Loucy (cell line): Measurements from ENCODE around the gene TLE5.

ENCODE experiments used
- H2AFZ ChIP-seq: fragments of 200-600 bp; sonication (generic); 2 replicates; pipeline ENCODE4 v1.6.0; 2016; ENCODE audit warnings: antibody characterized with exemption, mild to moderate bottlenecking, low read length, moderate library complexity
- H3F3A ChIP-seq: fragments of 200-600 bp; 2 replicates; pipeline ENCODE4 v1.6.0; 2016; ENCODE audit warnings: antibody characterized with exemption, low read depth, mild to moderate bottlenecking
- H3K27me3 ChIP-seq: fragments of 200-600 bp; sonication (generic); 2 replicates; pipeline ENCODE4 v1.6.1; 2014; ENCODE audit warnings: low read length, mild to moderate bottlenecking; ENCODE audit not compliant: insufficient read depth, poor library complexity, severe bottlenecking
- H3K36me3 ChIP-seq: fragments of 200-600 bp; sonication (generic); 2 replicates; pipeline ENCODE4 v1.6.1; 2016; ENCODE audit warnings: low read length; ENCODE audit not compliant: insufficient read depth
- H3K4me1 ChIP-seq: fragments of 200-600 bp; sonication (generic); 2 replicates; pipeline ENCODE4 v1.5.1; 2014; ENCODE audit warnings: low read length, mild to moderate bottlenecking; ENCODE audit not compliant: insufficient read depth, poor library complexity, severe bottlenecking
- H3K4me2 ChIP-seq: fragments of 200-600 bp; sonication (generic); 2 replicates; pipeline ENCODE4 v1.6.0; 2014; ENCODE audit warnings: antibody characterized with exemption, low read length, low read depth, mild to moderate bottlenecking; ENCODE audit not compliant: poor library complexity, severe bottlenecking
- H3K4me3 ChIP-seq: fragments of 200-600 bp; sonication (generic); 2 replicates; pipeline ENCODE4 v1.5.1; 2014; ENCODE audit warnings: low read length, mild to moderate bottlenecking, mixed read lengths; ENCODE audit not compliant: poor library complexity, severe bottlenecking
- H3K79me2 ChIP-seq: fragments of 200-600 bp; sonication (generic); 2 replicates; pipeline ENCODE4 v1.6.1; 2014; ENCODE audit warnings: low read length; ENCODE audit not compliant: insufficient read depth
- H3K9ac ChIP-seq: fragments of 200-600 bp; sonication (generic); 2 replicates; pipeline ENCODE4 v1.6.0; 2014; ENCODE audit warnings: mild to moderate bottlenecking, low read depth, low read length, moderate library complexity; ENCODE audit not compliant: poor library complexity, severe bottlenecking
- H3K9me2 ChIP-seq: fragments of 200-600 bp; sonication (generic); replicated peaks from 2 replicates; pipeline ENCODE4 v1.6.1; 2016; ENCODE audit warnings: low read depth, low read length, mixed read lengths
- H3K9me3 ChIP-seq: fragments of 200-600 bp; sonication (generic); 2 replicates; pipeline ENCODE4 v1.6.1; 2014; ENCODE audit warnings: mild to moderate bottlenecking, antibody characterized with exemption, low read length, low read depth; ENCODE audit not compliant: insufficient read depth
- H4K20me1 ChIP-seq: fragments of 200-600 bp; sonication (generic); 2 replicates; pipeline ENCODE4 v1.6.0; 2014; ENCODE audit warnings: antibody characterized with exemption, low read length, mild to moderate bottlenecking; ENCODE audit not compliant: insufficient read depth, poor library complexity, severe bottlenecking
- CTCF ChIP-seq: fragments of 200-600 bp; sonication (generic); conservative IDR thresholded peaks from 2 replicates; pipeline ENCODE4 v1.5.1; 2014; ENCODE audit warnings: mild to moderate bottlenecking, antibody characterized with exemption, low read length
- EZH2phosphoT487 ChIP-seq: fragments of 200-600 bp; IDR thresholded peaks from 2 replicates; pipeline ENCODE4 v1.6.1; 2018; ENCODE audit warnings: antibody characterized with exemption, mild to moderate bottlenecking, moderate library complexity, borderline replicate concordance

Gene TLE5

GRCh38 chr19:3049089-3049488, 13.2 kb downstream of the TLE5 start:
- no peak overlapping the region for H3K4me2 ChIP-seq
- H3K27me3 ChIP-seq: no peaks in the 10 kb centered on the region
- no peaks in the 10 kb centered on the region for H4K20me1 ChIP-seq
- H3K4me3 ChIP-seq: no peak overlapping the region
- H2AFZ ChIP-seq: no peak overlapping the region
- H3K79me2 ChIP-seq: no peaks in the 10 kb centered on the region
- no peaks in the 10 kb centered on the region for H3K9me3 ChIP-seq
- peaks cover 9% of the 10 kb centered on the region; the same call in 1 of the 2 replicates for H3K36me3 ChIP-seq
- no peaks in the 10 kb centered on the region for H3K9me2 ChIP-seq
- H3K4me1 ChIP-seq: peaks cover 5% of the 10 kb centered on the region
- no peak for TF ChIP-seq EZH2phosphoT487
- no peak for TF ChIP-seq CTCF
- H3F3A ChIP-seq: no peaks in the 10 kb centered on the region; the same call in 1 of the 2 replicates
- no peak overlapping the region for H3K9ac ChIP-seq

- H3K4me2 ChIP-seq: no peak overlapping the region
- no peaks in the 10 kb centered on the region for H3K27me3 ChIP-seq
- no peak overlapping the region for H3K9ac ChIP-seq
- H3K79me2 ChIP-seq: no peaks in the 10 kb centered on the region
- H3K9me2 ChIP-seq: no peaks in the 10 kb centered on the region
- no peak for TF ChIP-seq EZH2phosphoT487
- TF ChIP-seq CTCF: no peak
- H3F3A ChIP-seq: no peaks in the 10 kb centered on the region; the same call in 1 of the 2 replicates
- H3K36me3 ChIP-seq: peaks cover 1% of the 10 kb centered on the region; the same call in 1 of the 2 replicates
- peaks cover 5% of the 10 kb centered on the region for H3K4me1 ChIP-seq
- no peaks in the 10 kb centered on the region for H4K20me1 ChIP-seq
- H3K9me3 ChIP-seq: no peaks in the 10 kb centered on the region
- H2AFZ ChIP-seq: no peak overlapping the region
- H3K4me3 ChIP-seq: no peak overlapping the region
These were observed 14.1 kb downstream of the TLE5 start for GRCh38 chr19:3048190-3048533.

GRCh38 chr19:3047496-3048189, 14.7 kb downstream of the TLE5 start:
- Histone ChIP-seq H3K79me2 (no peaks in the 10 kb centered on the region), H3K9ac (no peak overlapping the region), H4K20me1 (no peaks in the 10 kb centered on the region), H3K27me3 (no peaks in the 10 kb centered on the region), H3K4me2 (peak overlapping the region; percentile 40), H3K9me2 (no peaks in the 10 kb centered on the region), H3K4me1 (peaks cover 5% of the 10 kb centered on the region), H3K36me3 (no peaks in the 10 kb centered on the region), H2AFZ (peak overlapping the region; percentile 62; the same call in 1 of the 2 replicates), H3K9me3 (no peaks in the 10 kb centered on the region), H3F3A (no peaks in the 10 kb centered on the region; the same call in 1 of the 2 replicates), H3K4me3 (peak overlapping the region; percentile 54)
- TF ChIP-seq EZH2phosphoT487 (no peak), CTCF (no peak)
